NT2/D1 (cell line): ENCODE results near the gene RCOR1.

Experiments used
- DNase-seq: peaks from one replicate; pipeline ENCODE4 v3.0.0-alpha.2; 2011; ENCODE audit warnings: low read depth, low spot score
- H3K27me3 ChIP-seq: 2 replicates; pipeline ENCODE4 v1.6.0; 2011; ENCODE audit warnings: mild to moderate bottlenecking; ENCODE audit not compliant: insufficient read length, insufficient read depth
- H3K36me3 ChIP-seq: 2 replicates; pipeline ENCODE4 v1.6.1; 2011; ENCODE audit warnings: mild to moderate bottlenecking, low read length, mixed read lengths; ENCODE audit not compliant: insufficient read depth, insufficient read length
- H3K4me1 ChIP-seq: 2 replicates; pipeline ENCODE4 v1.5.1; 2011; ENCODE audit not compliant: insufficient read depth, insufficient read length
- H3K4me3 ChIP-seq: 2 replicates; pipeline ENCODE4 v1.5.1; 2011; ENCODE audit warnings: low read depth; ENCODE audit not compliant: insufficient read length
- H3K9ac ChIP-seq: 2 replicates; pipeline ENCODE4 v1.6.0; 2011; ENCODE audit warnings: low read depth; ENCODE audit not compliant: insufficient read length
- H3K9me3 ChIP-seq: 2 replicates; pipeline ENCODE4 v1.5.1; 2011; ENCODE audit warnings: mild to moderate bottlenecking, low read length; ENCODE audit not compliant: insufficient read depth
- SUZ12 ChIP-seq: IDR thresholded peaks from 2 replicates; pipeline ENCODE4 v1.6.1; 2011; ENCODE audit not compliant: insufficient read length, insufficient read depth; ENCODE audit errors: extremely low read depth
- YY1 ChIP-seq: IDR thresholded peaks from 2 replicates; pipeline ENCODE4 v1.6.1; 2011; ENCODE audit not compliant: insufficient read length, insufficient read depth
- ZNF274 ChIP-seq: IDR thresholded peaks from 2 replicates; pipeline ENCODE4 v1.6.1; 2011; ENCODE audit warnings: mild to moderate bottlenecking, low read depth, low read length

RCOR1 gene

DNA sequence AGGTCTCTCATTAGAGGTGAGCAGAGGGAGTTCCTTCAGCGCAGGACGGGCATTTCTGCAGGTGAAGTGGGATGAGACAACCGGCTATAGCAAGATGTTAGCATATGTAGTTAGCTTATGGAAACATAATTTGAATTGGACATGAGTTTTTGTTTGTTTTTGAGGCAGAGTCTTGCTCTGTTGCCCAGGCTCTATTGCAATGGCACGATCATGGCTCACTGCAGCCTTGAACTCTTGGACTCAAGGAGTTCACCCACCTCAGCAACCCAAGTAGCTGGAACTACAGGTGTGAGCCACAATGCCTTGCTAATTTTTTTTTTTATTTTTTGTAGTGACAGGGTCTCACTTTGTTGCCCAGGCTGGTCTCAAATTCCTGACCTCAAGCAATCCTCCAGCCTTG, 69.2 kb downstream of the RCOR1 start:
- no peak for DNase-seq
- peaks cover 4% of the 10 kb centered on the region for H3K4me1 ChIP-seq
- H3K36me3 ChIP-seq, result no peaks in the 10 kb centered on the region
- H3K4me3 ChIP-seq, result no peak overlapping the region
- H3K9me3 ChIP-seq, result no peaks in the 10 kb centered on the region
- no peak overlapping the region for H3K9ac ChIP-seq
- no peak for TF ChIP-seq ZNF274
- no peak for TF ChIP-seq SUZ12
- TF ChIP-seq YY1, result no peak
- H3K27me3 ChIP-seq, result no peaks in the 10 kb centered on the region

DNA sequence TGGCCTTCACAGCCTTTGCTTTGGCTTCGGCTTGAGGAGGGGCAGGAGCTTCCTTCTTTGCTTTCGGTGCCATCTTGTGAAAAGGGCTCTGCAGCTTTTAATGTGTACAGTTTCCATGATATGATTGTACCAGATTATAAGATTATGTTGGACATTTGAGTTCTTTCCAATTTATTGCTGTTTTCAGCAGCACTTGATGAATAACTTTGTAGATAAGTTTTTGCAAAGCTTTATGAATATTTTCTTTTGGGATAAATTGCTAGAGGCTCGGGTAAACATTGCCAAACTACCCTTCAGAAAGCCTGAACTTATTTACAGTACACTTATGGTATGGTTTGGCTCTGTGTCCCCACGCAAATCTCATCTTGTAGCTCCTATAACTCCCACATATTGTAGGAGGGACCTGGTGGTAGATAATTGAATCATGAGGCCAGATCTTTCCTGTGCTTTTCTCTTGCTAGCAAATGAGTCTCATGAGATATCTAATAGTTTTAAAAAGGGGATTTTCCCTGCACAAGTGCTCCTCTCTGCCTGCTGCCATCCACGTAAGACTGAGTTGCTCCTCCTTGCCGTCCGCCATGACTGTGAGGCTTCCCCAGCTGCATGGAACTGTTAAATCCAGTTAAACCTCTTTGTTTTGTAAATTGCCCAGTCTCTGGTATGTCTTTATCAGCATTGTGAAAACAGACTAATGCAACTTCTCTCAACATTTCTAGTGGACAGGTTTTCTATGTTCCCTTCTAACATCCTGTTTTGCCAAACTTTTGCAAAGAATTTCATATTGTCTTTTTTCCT, 70.4 kb downstream of the RCOR1 start:
- Histone ChIP-seq H3K9ac (no peak overlapping the region), H3K27me3 (no peaks in the 10 kb centered on the region), H3K9me3 (no peaks in the 10 kb centered on the region), H3K36me3 (no peaks in the 10 kb centered on the region), H3K4me3 (no peak overlapping the region), H3K4me1 (peaks cover 4% of the 10 kb centered on the region)
- DNase-seq, result peak; percentile 49
- TF ChIP-seq YY1 (peak; percentile 33), ZNF274 (no peak)

DNA sequence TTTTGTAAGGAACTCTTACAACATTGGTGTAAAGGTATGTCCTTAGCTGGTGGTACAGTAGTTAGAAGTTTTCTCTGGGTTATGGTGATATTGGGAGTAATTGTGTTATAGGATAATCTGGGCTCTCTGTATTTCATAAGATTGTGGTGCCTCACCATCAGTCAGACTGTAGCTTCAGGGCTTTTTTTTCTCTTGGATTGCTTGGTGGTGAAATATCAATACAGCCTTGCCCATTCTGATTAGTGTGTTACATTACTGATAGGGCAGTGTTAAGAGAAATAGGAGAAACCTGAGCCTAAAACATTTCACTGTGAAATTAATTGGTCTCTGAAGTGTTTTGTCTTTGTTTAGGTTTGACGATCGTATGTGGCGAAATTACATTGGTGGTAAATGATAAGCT, 71.0 kb downstream of the RCOR1 start:
- Histone ChIP-seq H3K36me3 (no peaks in the 10 kb centered on the region), H3K9me3 (no peaks in the 10 kb centered on the region), H3K4me3 (no peak overlapping the region), H3K4me1 (peaks cover 4% of the 10 kb centered on the region), H3K9ac (no peak overlapping the region), H3K27me3 (no peaks in the 10 kb centered on the region)
- no peak for TF ChIP-seq YY1
- TF ChIP-seq ZNF274, result no peak
- no peak for TF ChIP-seq SUZ12
- DNase-seq, result no peak

DNA sequence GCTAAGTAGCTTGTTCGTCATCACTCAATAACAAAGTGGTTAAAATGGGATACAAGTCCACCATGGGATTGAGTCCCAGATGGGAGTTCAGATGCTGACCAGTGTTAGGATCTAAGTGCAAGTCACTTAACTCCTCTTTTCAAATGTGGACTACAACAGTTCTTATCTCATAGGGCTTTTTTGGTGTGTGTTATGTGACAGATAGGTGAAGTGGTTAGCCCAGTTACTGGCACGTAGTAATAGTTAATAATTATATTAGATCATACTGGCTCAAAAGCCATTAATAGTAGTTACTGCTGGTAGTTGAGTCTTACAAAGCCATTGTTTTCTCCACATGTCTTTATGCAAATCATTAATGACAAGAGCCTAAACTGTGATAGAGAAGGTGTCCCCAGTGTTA, 73.2 kb downstream of the RCOR1 start:
- Histone ChIP-seq H3K9me3 (no peaks in the 10 kb centered on the region), H3K4me1 (peaks cover 4% of the 10 kb centered on the region), H3K4me3 (no peak overlapping the region), H3K9ac (no peak overlapping the region), H3K36me3 (no peaks in the 10 kb centered on the region), H3K27me3 (no peaks in the 10 kb centered on the region)
- TF ChIP-seq YY1 (no peak), ZNF274 (no peak), SUZ12 (no peak)
- no peak for DNase-seq

DNA sequence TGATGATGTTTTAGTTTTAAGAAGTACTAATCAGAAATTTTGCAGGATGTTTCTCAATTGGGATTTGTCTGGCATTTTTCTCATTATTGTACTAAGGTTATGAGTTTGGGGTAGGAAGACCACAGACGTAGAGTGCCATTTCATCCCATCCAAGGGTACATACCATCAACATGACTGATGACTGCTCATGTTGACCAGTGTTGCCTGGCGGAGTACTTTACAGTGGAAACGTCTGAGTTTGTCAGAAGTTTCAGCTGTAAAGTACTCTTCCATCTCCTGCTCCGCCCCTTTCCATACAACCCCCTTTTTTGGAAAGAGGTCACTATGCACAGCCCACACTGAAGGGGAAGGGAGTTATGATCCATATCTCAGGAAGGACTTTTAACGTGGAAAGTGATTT, 74.2 kb downstream of the RCOR1 start:
- no peak for TF ChIP-seq YY1
- Histone ChIP-seq H3K4me1 (peaks cover 4% of the 10 kb centered on the region), H3K36me3 (no peaks in the 10 kb centered on the region), H3K9ac (no peak overlapping the region), H3K27me3 (no peaks in the 10 kb centered on the region), H3K4me3 (no peak overlapping the region), H3K9me3 (no peaks in the 10 kb centered on the region)
- DNase-seq, result no peak

DNA sequence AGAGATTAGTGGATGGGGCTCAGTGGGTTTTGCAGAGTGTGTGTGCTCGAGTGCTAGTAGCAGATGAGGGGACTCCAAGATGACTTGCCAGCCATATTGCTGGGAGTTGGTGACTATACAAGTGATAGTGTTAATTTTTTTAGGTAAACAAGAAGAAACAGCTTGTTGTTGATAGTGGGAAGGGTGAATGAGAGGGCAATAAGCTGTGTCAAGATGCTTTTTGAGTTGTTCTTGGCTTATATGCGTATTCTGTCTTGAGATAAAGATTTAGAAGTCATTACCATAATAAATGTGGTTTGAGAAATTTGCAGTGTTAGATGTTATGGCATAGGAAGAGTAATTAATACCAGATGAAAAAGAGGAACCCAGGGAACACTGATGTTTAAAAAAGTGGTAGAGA, 75.3 kb downstream of the RCOR1 start:
- H3K4me1 ChIP-seq, result no peaks in the 10 kb centered on the region
- no peaks in the 10 kb centered on the region for H3K36me3 ChIP-seq
- TF ChIP-seq YY1 (no peak), ZNF274 (no peak), SUZ12 (no peak)
- no peaks in the 10 kb centered on the region for H3K9me3 ChIP-seq
- no peaks in the 10 kb centered on the region for H3K27me3 ChIP-seq
- H3K4me3 ChIP-seq, result no peak overlapping the region
- H3K9ac ChIP-seq, result no peak overlapping the region
- DNase-seq, result no peak

DNA sequence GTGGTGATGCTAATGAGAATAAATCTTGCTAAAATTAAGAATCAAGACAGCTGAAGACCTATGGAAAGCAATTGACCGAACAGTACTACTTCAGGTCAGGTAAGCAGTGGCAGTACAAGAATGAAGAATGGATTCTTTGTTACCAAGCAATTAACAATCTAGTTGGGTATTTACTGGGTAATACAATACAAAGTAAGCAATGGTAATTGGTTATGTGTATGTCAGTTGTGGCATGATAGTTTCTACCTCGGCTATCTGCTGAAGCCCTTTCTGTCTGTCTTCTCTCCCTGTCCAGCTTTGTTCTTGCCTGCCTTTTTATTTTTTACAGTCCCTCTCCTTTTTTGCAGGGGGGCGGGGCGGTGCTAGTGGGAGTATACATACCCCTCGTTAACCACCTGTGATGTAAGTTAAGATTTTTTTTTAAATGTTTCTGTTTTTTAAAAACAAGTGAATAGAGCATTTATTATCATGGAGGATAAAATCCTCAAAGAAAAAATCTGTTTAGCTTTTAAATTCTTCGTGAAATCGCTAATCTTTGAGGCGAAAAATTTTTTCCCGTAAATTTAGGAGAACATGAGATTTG, 75.9 kb downstream of the RCOR1 start:
- Histone ChIP-seq H3K27me3 (no peaks in the 10 kb centered on the region), H3K4me1 (no peaks in the 10 kb centered on the region), H3K4me3 (no peak overlapping the region), H3K9me3 (no peaks in the 10 kb centered on the region), H3K36me3 (no peaks in the 10 kb centered on the region), H3K9ac (no peak overlapping the region)
- TF ChIP-seq YY1, result no peak
- no peak for TF ChIP-seq SUZ12
- TF ChIP-seq ZNF274, result no peak
- no peak for DNase-seq
